ENCODE results near the gene LIPM. TPM values are rescaled to one million over a fixed set of nuclear protein-coding genes. Genes with fewer than 3 reads are reported as not detected.

LIPM gene
- total and polyA plus RNA-seq, 12 donors: not detected

DNA sequence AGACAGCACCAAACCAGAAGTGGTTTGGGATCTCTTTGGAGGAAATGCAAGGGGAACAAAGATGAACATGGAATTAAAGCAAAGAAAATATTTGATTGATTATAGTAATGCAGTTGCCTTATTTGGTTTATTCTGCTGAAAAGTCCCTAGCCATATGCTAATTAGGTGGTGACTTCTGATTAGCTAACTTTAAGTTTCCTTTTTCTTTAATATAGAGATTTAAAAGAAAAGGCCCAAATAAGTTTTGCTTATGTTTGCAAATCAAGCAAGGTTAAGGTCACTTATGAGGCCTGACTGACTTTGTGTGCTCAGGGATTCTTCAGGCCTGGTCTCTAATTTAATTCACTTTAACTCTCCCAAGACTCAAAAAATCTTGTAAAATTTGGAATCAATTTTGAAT is 55.3 kb downstream of the LIPM start:
- intact Hi-C loops (cut with DNase I): no loop called here
- H3K4me3 ChIP-seq: no peak overlapping the region
- no peak overlapping the region for H3K27ac ChIP-seq
- ATAC-seq (no peak), DNase-seq (no peak)
- H3K9me3 ChIP-seq: no peaks in the 10 kb centered on the region
- H3K4me1 ChIP-seq: peaks cover 0 to 45% (median 5%) of the 10 kb centered on the region in 9 donors
- H3K36me3 ChIP-seq: no peaks in the 10 kb centered on the region
- TF ChIP-seq, protein P1, sequence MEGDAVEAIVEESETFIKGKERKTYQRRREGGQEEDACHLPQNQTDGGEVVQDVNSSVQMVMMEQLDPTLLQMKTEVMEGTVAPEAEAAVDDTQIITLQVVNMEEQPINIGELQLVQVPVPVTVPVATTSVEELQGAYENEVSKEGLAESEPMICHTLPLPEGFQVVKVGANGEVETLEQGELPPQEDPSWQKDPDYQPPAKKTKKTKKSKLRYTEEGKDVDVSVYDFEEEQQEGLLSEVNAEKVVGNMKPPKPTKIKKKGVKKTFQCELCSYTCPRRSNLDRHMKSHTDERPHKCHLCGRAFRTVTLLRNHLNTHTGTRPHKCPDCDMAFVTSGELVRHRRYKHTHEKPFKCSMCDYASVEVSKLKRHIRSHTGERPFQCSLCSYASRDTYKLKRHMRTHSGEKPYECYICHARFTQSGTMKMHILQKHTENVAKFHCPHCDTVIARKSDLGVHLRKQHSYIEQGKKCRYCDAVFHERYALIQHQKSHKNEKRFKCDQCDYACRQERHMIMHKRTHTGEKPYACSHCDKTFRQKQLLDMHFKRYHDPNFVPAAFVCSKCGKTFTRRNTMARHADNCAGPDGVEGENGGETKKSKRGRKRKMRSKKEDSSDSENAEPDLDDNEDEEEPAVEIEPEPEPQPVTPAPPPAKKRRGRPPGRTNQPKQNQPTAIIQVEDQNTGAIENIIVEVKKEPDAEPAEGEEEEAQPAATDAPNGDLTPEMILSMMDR (IDR thresholded peaks at IDR 0.05): no peak
- H3K27me3 ChIP-seq: no peaks in the 10 kb centered on the region

DNA sequence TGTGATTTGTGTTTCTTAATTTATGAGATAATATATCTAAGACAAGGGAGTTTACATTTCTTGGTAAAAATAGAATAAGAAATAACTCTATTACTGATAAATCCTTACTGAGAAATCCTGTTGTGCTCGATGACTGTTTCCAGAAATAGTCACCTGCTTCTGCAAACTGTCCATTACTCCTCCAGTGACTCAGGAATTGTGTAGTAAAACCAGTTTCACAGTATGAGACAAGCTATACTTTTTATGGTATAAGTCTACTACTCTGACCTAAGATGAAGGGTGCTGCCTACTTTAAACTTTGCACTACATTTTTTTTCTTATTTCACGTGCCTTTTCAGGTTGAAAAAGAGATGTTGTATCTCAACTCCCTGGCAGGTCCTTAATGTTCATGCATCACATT is 56.0 kb downstream of the LIPM start:
- intact Hi-C loops (cut with DNase I): no loop called here

DNA sequence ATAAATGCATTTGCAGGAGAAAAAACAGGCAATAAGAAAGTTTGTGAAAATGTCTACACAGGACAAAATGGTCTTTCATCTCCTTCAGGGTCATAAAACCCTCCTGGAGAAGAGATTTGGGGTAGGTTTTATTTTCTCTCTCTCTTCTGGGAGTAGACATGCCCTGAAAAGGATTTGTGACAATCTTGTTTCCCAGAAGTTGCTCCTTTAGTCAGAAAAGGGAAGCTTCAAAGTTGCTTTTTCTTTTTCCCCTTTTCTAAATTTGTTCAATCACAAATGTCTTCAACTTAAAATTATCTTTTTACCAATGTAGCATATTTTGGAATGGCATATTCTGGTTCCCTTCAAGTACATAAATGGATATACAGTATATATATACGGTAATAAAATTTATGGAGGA is 58.5 kb downstream of the LIPM start:
- H3K36me3 ChIP-seq: no peaks in the 10 kb centered on the region
- no peak overlapping the region for H3K4me3 ChIP-seq
- 92 to 93% methylated on average over 1 of the region's 1 CpG for WGBS, 2 donors
- H3K27me3 ChIP-seq: no peaks in the 10 kb centered on the region
- intact Hi-C loops (cut with DNase I): no loop called here
- TF ChIP-seq, protein P1 (IDR thresholded peaks at IDR 0.05): no peak
- DNase-seq: no peak
- H3K27ac ChIP-seq: peak overlapping the region in 1 of 10 donors; percentile 27
- no peak for ATAC-seq
- peaks cover 0 to 25% (median 2%) of the 10 kb centered on the region in 9 donors for H3K4me1 ChIP-seq
- H3K9me3 ChIP-seq: no peaks in the 10 kb centered on the region

More for the DNA sequence above, 56.0 kb downstream of the LIPM start:
- Histone ChIP-seq H3K27me3 (no peaks in the 10 kb centered on the region), H3K4me1 (peaks cover 0 to 39% (median 2%) of the 10 kb centered on the region in 9 donors), H3K4me3 (no peak overlapping the region), H3K9me3 (no peaks in the 10 kb centered on the region), H3K36me3 (no peaks in the 10 kb centered on the region), H3K27ac (no peak overlapping the region)
- TF ChIP-seq, protein P1 (IDR thresholded peaks at IDR 0.05): no peak
- 48 to 50% methylated on average over 2 of the region's 2 CpGs for WGBS, 2 donors
- DNase-seq (no peak), ATAC-seq (no peak)

DNA sequence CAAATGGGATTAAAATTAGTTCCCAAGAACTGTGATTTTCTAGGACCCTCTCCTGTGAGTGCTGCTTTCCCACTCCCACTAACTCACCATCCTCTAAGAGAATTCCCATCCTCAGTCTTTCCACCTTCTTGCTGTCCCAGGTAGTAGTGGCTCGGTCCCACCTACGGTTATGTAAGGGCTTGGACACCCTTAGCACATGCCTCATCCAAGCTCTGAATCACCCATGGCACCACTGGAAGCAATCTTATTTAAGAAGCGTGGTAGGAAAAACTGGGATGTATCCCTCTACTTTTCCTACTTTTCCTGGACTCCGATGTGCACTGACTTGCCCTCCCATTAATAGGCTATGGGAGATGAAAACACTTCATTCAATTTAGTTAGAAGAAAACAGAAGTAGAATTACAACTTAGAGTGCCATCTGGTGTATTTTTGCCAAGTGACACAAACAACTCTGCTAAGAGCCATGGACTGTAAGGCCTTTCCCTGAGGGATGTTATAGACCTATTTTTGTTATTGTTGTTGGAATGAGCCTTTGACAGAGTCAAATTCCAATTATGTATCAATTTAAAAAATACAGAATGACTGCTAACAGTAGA is 62.8 kb downstream of the LIPM start:
- intact Hi-C loops (cut with DNase I): no loop called here
- Histone ChIP-seq H3K27ac (no peak overlapping the region), H3K4me1 (peaks cover 0 to 9% (median 0%) of the 10 kb centered on the region in 9 donors), H3K27me3 (no peaks in the 10 kb centered on the region), H3K36me3 (no peaks in the 10 kb centered on the region), H3K4me3 (no peak overlapping the region), H3K9me3 (no peaks in the 10 kb centered on the region)
- no peak for DNase-seq
- TF ChIP-seq, protein P1 (IDR thresholded peaks at IDR 0.05): peak in 3 of 9 donors; percentile 24 to 43 (median 38)
- no peak for ATAC-seq
- 89 to 90% methylated on average over 4 of the region's 4 CpGs for WGBS, 2 donors
